Keratinocyte (primary cell): ENCODE data around the gene TBCC. TPM values are rescaled to one million over a fixed set of nuclear protein-coding genes. Genes with fewer than 3 reads are reported as not detected.
"Not testable (repeated sequence)": the region's sequence is repeated elsewhere in the genome, so short reads cannot be mapped to it uniquely, and the experiment has no call there.

ENCODE experiments used
- DNase-seq: peaks from one replicate; pipeline ENCODE4 v3.0.0-alpha.2; 2011; ENCODE audit warnings: low read depth, missing footprints, low spot score
- FAIRE-seq: peaks from 2 replicates; lab custom pipeline; 2011; peaks lifted over from hg19 to GRCh38; lab: Jason Lieb, UNC
- H2AFZ ChIP-seq: 2 replicates; pipeline ENCODE4 v1.6.0; 2012; ENCODE audit warnings: low read length, control low read depth, inconsistent platforms; ENCODE audit not compliant: control insufficient read depth
- H3K27ac ChIP-seq: 2 replicates; pipeline ENCODE4 v1.5.1; 2011; ENCODE audit warnings: low read length; ENCODE audit not compliant: control insufficient read depth, insufficient read depth
- H3K27me3 ChIP-seq: 3 replicates; pipeline ENCODE4 v1.6.0; 2011; ENCODE audit warnings: low read length; ENCODE audit not compliant: control insufficient read depth, insufficient read depth; ENCODE audit errors: extremely low read depth
- H3K36me3 ChIP-seq, 2 experiments: 2 replicates in 1 of 2; 3 replicates in 1 of 2; pipeline ENCODE4 v1.5.1; 2011; ENCODE audit warnings: low read length in 2 of 2, mild to moderate bottlenecking in 1 of 2; ENCODE audit not compliant: control insufficient read depth in 2 of 2, insufficient read depth in 2 of 2; ENCODE audit errors: extremely low read depth in 1 of 2
- H3K4me1 ChIP-seq: 3 replicates; pipeline ENCODE4 v1.5.1; 2011; ENCODE audit warnings: low read length; ENCODE audit not compliant: control insufficient read depth, insufficient read depth; ENCODE audit errors: extremely low read depth
- H3K4me2 ChIP-seq: 3 replicates; pipeline ENCODE4 v1.6.0; 2011; ENCODE audit warnings: low read depth, low read length; ENCODE audit not compliant: control insufficient read depth, insufficient read depth; ENCODE audit errors: extremely low read depth
- H3K4me3 ChIP-seq, 3 experiments: fragments of 200-600 bp in 1 of 3; sonication (generic) in 1 of 3; 2 replicates in 2 of 3; 3 replicates in 1 of 3; pipeline ENCODE4 v1.5.1; 2011 to 2016; ENCODE audit warnings: low read length in 3 of 3, mild to moderate bottlenecking in 3 of 3, control low read depth in 2 of 3, inconsistent platforms in 1 of 3, low read depth in 1 of 3, mixed read lengths in 1 of 3, mixed run types in 1 of 3, moderate library complexity in 1 of 3; ENCODE audit not compliant: control insufficient read depth in 2 of 3, insufficient read depth in 2 of 3; ENCODE audit errors: extremely low read depth in 1 of 3
- H3K79me2 ChIP-seq: 2 replicates; pipeline ENCODE4 v1.6.0; 2012; ENCODE audit warnings: low read length; ENCODE audit not compliant: control insufficient read depth, insufficient read depth
- H3K9ac ChIP-seq: 3 replicates; pipeline ENCODE4 v1.6.0; 2011; ENCODE audit warnings: low read length; ENCODE audit not compliant: control insufficient read depth, insufficient read depth; ENCODE audit errors: extremely low read depth
- H3K9me1 ChIP-seq: 3 replicates; pipeline ENCODE4 v1.6.0; 2011; ENCODE audit warnings: low read length; ENCODE audit not compliant: control insufficient read depth, insufficient read depth; ENCODE audit errors: extremely low read depth
- H3K9me3 ChIP-seq: 2 replicates; pipeline ENCODE4 v1.5.1; 2012; ENCODE audit warnings: low read depth, low read length; ENCODE audit not compliant: control insufficient read depth
- H4K20me1 ChIP-seq: 3 replicates; pipeline ENCODE4 v1.6.0; 2011; ENCODE audit warnings: low read length; ENCODE audit not compliant: control insufficient read depth, insufficient read depth; ENCODE audit errors: extremely low read depth
- CTCF ChIP-seq, 3 experiments: IDR thresholded peaks in 1 of 3; conservative IDR thresholded peaks in 1 of 3; optimal IDR thresholded peaks in 1 of 3; 2 replicates in 2 of 3; 3 replicates in 1 of 3; pipeline versions ENCODE3 to v1.5.1; 2011; ENCODE audit warnings: low read length in 3 of 3, mild to moderate bottlenecking in 3 of 3, moderate library complexity in 2 of 3, control low read depth in 1 of 3, inconsistent platforms in 1 of 3; ENCODE audit not compliant: insufficient read depth in 2 of 3; ENCODE audit errors: extremely low read depth in 1 of 3
- EZH2 ChIP-seq: IDR thresholded peaks from one replicate; pipeline ENCODE4 v1.6.1; 2012; ENCODE audit warnings: inconsistent platforms, mild to moderate bottlenecking, low read length, moderate library complexity
- dilution Hi-C: fragments of 300-500 bp; cut with MboI; formaldehyde crosslinking; loops from one replicate; pipeline ENCODE4 v1.7.0; 2020; ENCODE audit warnings: low sequenced_read_pairs; ENCODE audit not compliant: extremely low pct_ligation_motif_present
- polyA plus RNA-seq, 5 experiments: library from polyadenylated mRNA; depleted of rRNA in 3 of 5; stranded (reverse) in 3 of 5; stranded (forward) in 1 of 5; unstranded in 1 of 5; fragments of >200 nt; gene quantifications; 1 replicate in 1 of 5; 2 replicates in 3 of 5; 3 replicates in 1 of 5; pipeline versions ENCODE4 v1.2.1 to v1.2.3, GENCODE V29; 2011 to 2012; ENCODE audit warnings: missing spikeins in 2 of 5, low read depth in 1 of 5, low replicate concordance in 1 of 5

The TBCC gene
- polyA plus RNA-seq, 1 donor (not counting 4 experiments of a cell fraction or from before 2014, with no cell fraction given), result 16.7 TPM

- H3K36me3 ChIP-seq, result no peaks in the 10 kb centered on the region
- no peak for DNase-seq
- no peak overlapping the region for H3K9ac ChIP-seq
- peaks cover 17% of the 10 kb centered on the region for H3K4me1 ChIP-seq
- no peaks in the 10 kb centered on the region for H3K9me1 ChIP-seq
- no peaks in the 10 kb centered on the region for H3K79me2 ChIP-seq
- no peaks in the 10 kb centered on the region for H3K27me3 ChIP-seq
- H3K4me2 ChIP-seq, result peak overlapping the region; percentile 22
- H4K20me1 ChIP-seq, result no peaks in the 10 kb centered on the region
- peak overlapping the region; percentile 8 for H2AFZ ChIP-seq
- TF ChIP-seq CTCF (optimal IDR thresholded peaks at IDR 0.05 in 1 of 3, IDR thresholded peaks at IDR 0.05 in 1 of 3, conservative IDR thresholded peaks at IDR 0.05 in 1 of 3; ENCODE audit: extremely low read depth in 1 of 3, insufficient read depth in 2 of 3, low read length in 3 of 3) (no peak), EZH2 (no peak)
- no peak for FAIRE-seq
- H3K9me3 ChIP-seq, result no peaks in the 10 kb centered on the region
- dilution Hi-C loops, result no loop called here
- no peak overlapping the region for H3K4me3 ChIP-seq
- no peak overlapping the region for H3K27ac ChIP-seq
Measured at GRCh38 chr6:42704251-42704936, 41.5 kb downstream of the TBCC start.

- H3K9me1 ChIP-seq, dilution Hi-C loops, FAIRE-seq, H2AFZ ChIP-seq, H3K36me3 ChIP-seq, H3K79me2 ChIP-seq, H4K20me1 ChIP-seq, H3K4me2 ChIP-seq, H3K27me3 ChIP-seq, H3K9ac ChIP-seq, H3K9me3 ChIP-seq, H3K4me3 ChIP-seq, H3K27ac ChIP-seq, DNase-seq: not testable (repeated sequence)
- H3K4me1 ChIP-seq, result peaks cover 17% of the 10 kb centered on the region
Measured at GRCh38 chr6:42702786-42703185, 43.1 kb downstream of the TBCC start.

GRCh38 chr6:42702200-42702599 is 43.7 kb downstream of the TBCC start:
- Histone ChIP-seq H3K79me2 (no peaks in the 10 kb centered on the region), H3K4me2 (no peak overlapping the region), H3K4me1 (peaks cover 17% of the 10 kb centered on the region), H3K36me3 (no peaks in the 10 kb centered on the region), H3K9me1 (no peaks in the 10 kb centered on the region), H4K20me1 (no peaks in the 10 kb centered on the region), H3K27me3 (no peaks in the 10 kb centered on the region), H3K9ac (no peak overlapping the region), H2AFZ (no peak overlapping the region), H3K4me3 (no peak overlapping the region), H3K27ac (peak overlapping the region; percentile 67), H3K9me3 (no peaks in the 10 kb centered on the region)
- DNase-seq, result peak; percentile 80
- FAIRE-seq, result peak; percentile 5
- dilution Hi-C loops, result no loop called here
- TF ChIP-seq EZH2 (no peak), CTCF (optimal IDR thresholded peaks at IDR 0.05 in 1 of 3, IDR thresholded peaks at IDR 0.05 in 1 of 3, conservative IDR thresholded peaks at IDR 0.05 in 1 of 3; ENCODE audit: extremely low read depth in 1 of 3, insufficient read depth in 2 of 3, low read length in 3 of 3) (no peak)
